HUDEP-2 (cell line): ENCODE data around the gene ALDH3B2.
"Not testable (repeated sequence)": the region's sequence is repeated elsewhere in the genome, so short reads cannot be mapped to it uniquely, and the experiment has no call there.

ENCODE experiments used
- DNase-seq, 76 experiments: peaks; one replicate each; lab custom pipeline; 2025; ENCODE audit not compliant: unreplicated experiment in 76 of 76; lab: John Stamatoyannopoulos, UW

ALDH3B2 gene

GRCh38 chr11:67632175-67632981, 42.0 kb downstream of the ALDH3B2 start:
- peak in 31 of 76 experiments; percentile 3 to 43 (median 20) for DNase-seq

GRCh38 chr11:67631853-67632174, 42.6 kb downstream of the ALDH3B2 start:
- no peak for DNase-seq

GRCh38 chr11:67631411-67631810, 43.0 kb downstream of the ALDH3B2 start:
- DNase-seq: no peak

- DNase-seq: no peak
Measured at GRCh38 chr11:67630943-67631331, 43.5 kb downstream of the ALDH3B2 start.

GRCh38 chr11:67630228-67630942, 44.0 kb downstream of the ALDH3B2 start:
- peak in 75 of 76 experiments; percentile 70 to 100 (median 97) for DNase-seq

- DNase-seq: peak in 72 of 76 experiments; percentile 35 to 98 (median 83)
Measured at GRCh38 chr11:67629386-67630227, 44.8 kb downstream of the ALDH3B2 start, which contains the start of gene NUDT8. Gene NUDT8 (minus strand): TSS chr11:67629937. CDS start chr11:67629911, 26 bp downstream.

GRCh38 chr11:67628710-67629385, 45.6 kb downstream of the ALDH3B2 start:
- peak in 2 of 76 experiments; percentile 16 to 17 for DNase-seq

GRCh38 chr11:67627812-67628624, 46.4 kb downstream of the ALDH3B2 start:
- no peak for DNase-seq

GRCh38 chr11:67627441-67627811, 47.0 kb downstream of the ALDH3B2 start:
- DNase-seq: no peak

- no peak for DNase-seq
Measured at GRCh38 chr11:67626970-67627369, 47.5 kb downstream of the ALDH3B2 start.

GRCh38 chr11:67626131-67626833, 48.1 kb downstream of the ALDH3B2 start:
- not testable (repeated sequence) for DNase-seq

- not testable (repeated sequence) for DNase-seq
Measured at GRCh38 chr11:67623795-67624194, 50.6 kb downstream of the ALDH3B2 start.

- DNase-seq: not testable (repeated sequence)
Measured at GRCh38 chr11:67622905-67623304, 51.5 kb downstream of the ALDH3B2 start.

- not testable (repeated sequence) for DNase-seq
Measured at GRCh38 chr11:67621928-67622327, 52.5 kb downstream of the ALDH3B2 start.

- not testable (repeated sequence) for DNase-seq
Measured at GRCh38 chr11:67620621-67621020, 53.8 kb downstream of the ALDH3B2 start.

- not testable (repeated sequence) for DNase-seq
Measured at GRCh38 chr11:67619683-67620618, 54.5 kb downstream of the ALDH3B2 start.

- not testable (repeated sequence) for DNase-seq
Measured at GRCh38 chr11:67618901-67619659, 55.3 kb downstream of the ALDH3B2 start.
